HEK293 (cell line): ENCODE measurements around the gene CELSR1.

Experiments
- CTCF ChIA-PET: fragments of 350-600 bp; formaldehyde crosslinking; extraction: SDS; loops from one replicate; lab custom pipeline; 2021; ENCODE audit warnings: antibody characterized with exemption; lab: Yijun Ruan, JAX
- POLR2A ChIA-PET: fragments of 300-600 bp; formaldehyde crosslinking; extraction: SDS; loops from one replicate; lab custom pipeline; 2020; ENCODE audit warnings: antibody characterized with exemption, inconsistent platforms; lab: Yijun Ruan, JAX
- H3K27ac ChIP-seq: fragments of 200-500 bp; sonication (Bioruptor generic); 2 replicates; pipeline ENCODE4 v1.5.1; 2014; ENCODE audit warnings: low read depth, low read length, control low read depth, inconsistent platforms; ENCODE audit errors: extremely low read depth
- H3K36me3 ChIP-seq, 2 experiments: fragments of 200-500 bp in 1 of 2; sonication (Bioruptor generic) in 1 of 2; 1 replicate in 1 of 2; 2 replicates in 1 of 2; pipeline ENCODE4 v1.5.1; 2014 to 2017; ENCODE audit warnings: inconsistent platforms in 2 of 2, low read length in 2 of 2; ENCODE audit not compliant: control insufficient read depth in 2 of 2, insufficient read depth in 1 of 2
- H3K4me1 ChIP-seq: fragments of 200-500 bp; sonication (Bioruptor generic); 2 replicates; pipeline ENCODE4 v1.5.1; 2014; ENCODE audit warnings: mild to moderate bottlenecking, low read length, inconsistent platforms; ENCODE audit not compliant: control insufficient read depth, insufficient read depth
- H3K4me3 ChIP-seq: 2 replicates; pipeline ENCODE4 v1.5.1; 2011; ENCODE audit warnings: low read depth, mild to moderate bottlenecking, control low read depth, low read length, moderate library complexity
- H3K9me3 ChIP-seq: fragments of 200-500 bp; sonication (Bioruptor generic); 2 replicates; pipeline ENCODE4 v1.5.1; 2014; ENCODE audit warnings: low read depth, low read length, inconsistent platforms; ENCODE audit not compliant: control insufficient read depth, insufficient read depth
- ATF2 ChIP-seq: fragments of 450-650 bp; formaldehyde crosslinking; IDR thresholded peaks from 2 replicates; pipeline ENCODE4 v1.5.1; 2016; ENCODE audit warnings: missing biosample characterization, missing genetic modification characterization, low read depth
- KLF8 ChIP-seq: fragments of 450-650 bp; formaldehyde crosslinking; IDR thresholded peaks from 2 replicates; pipeline ENCODE4 v1.5.1; 2016; ENCODE audit warnings: missing biosample characterization, missing genetic modification characterization
- KLF9 ChIP-seq: fragments of 450-650 bp; formaldehyde crosslinking; IDR thresholded peaks from 2 replicates; pipeline ENCODE4 v1.5.1; 2016; ENCODE audit warnings: missing biosample characterization, missing genetic modification characterization, low read depth
- WT1 ChIP-seq: fragments of 450-650 bp; formaldehyde crosslinking; IDR thresholded peaks from 2 replicates; pipeline ENCODE4 v1.5.1; 2016; ENCODE audit warnings: missing biosample characterization, missing genetic modification characterization
- YY2 ChIP-seq: fragments of 450-650 bp; formaldehyde crosslinking; IDR thresholded peaks from 2 replicates; pipeline ENCODE4 v1.5.1; 2016; ENCODE audit warnings: missing biosample characterization, missing genetic modification characterization
- ZBTB1 ChIP-seq: fragments of 450-650 bp; formaldehyde crosslinking; IDR thresholded peaks from 2 replicates; pipeline ENCODE4 v1.5.1; 2016; ENCODE audit warnings: missing biosample characterization, missing genetic modification characterization
- ZBTB11 ChIP-seq: fragments of 450-650 bp; formaldehyde crosslinking; conservative IDR thresholded peaks from 2 replicates; pipeline ENCODE4 v1.5.1; 2016; ENCODE audit warnings: low read depth, missing biosample characterization, missing genetic modification characterization
- ZBTB17 ChIP-seq: fragments of 450-650 bp; formaldehyde crosslinking; IDR thresholded peaks from 2 replicates; pipeline ENCODE4 v1.5.1; 2016; ENCODE audit warnings: missing biosample characterization, missing genetic modification characterization
- ZBTB20 ChIP-seq: fragments of 450-650 bp; formaldehyde crosslinking; IDR thresholded peaks from 2 replicates; pipeline ENCODE4 v1.5.1; 2016; ENCODE audit warnings: missing biosample characterization, missing genetic modification characterization
- ZBTB48 ChIP-seq: fragments of 450-650 bp; formaldehyde crosslinking; IDR thresholded peaks from 2 replicates; pipeline ENCODE4 v1.5.1; 2016; ENCODE audit warnings: missing biosample characterization, missing genetic modification characterization
- ZBTB7A ChIP-seq: fragments of 450-650 bp; formaldehyde crosslinking; IDR thresholded peaks from 2 replicates; pipeline ENCODE4 v1.5.1; 2016; ENCODE audit warnings: low read depth, missing biosample characterization, missing genetic modification characterization
- ZEB2 ChIP-seq: fragments of 450-650 bp; formaldehyde crosslinking; IDR thresholded peaks from 2 replicates; pipeline ENCODE4 v1.5.1; 2016; ENCODE audit warnings: missing biosample characterization, missing genetic modification characterization
- ZFHX2 ChIP-seq: fragments of 450-650 bp; formaldehyde crosslinking; conservative IDR thresholded peaks from 2 replicates; pipeline ENCODE4 v1.5.1; 2016; ENCODE audit warnings: missing biosample characterization, missing genetic modification characterization
- ZIC2 ChIP-seq: fragments of 450-650 bp; formaldehyde crosslinking; IDR thresholded peaks from 2 replicates; pipeline ENCODE4 v1.5.1; 2016; ENCODE audit warnings: missing biosample characterization, missing genetic modification characterization
- ZNF16 ChIP-seq: fragments of 450-650 bp; formaldehyde crosslinking; IDR thresholded peaks from 2 replicates; pipeline ENCODE4 v1.5.1; 2016; ENCODE audit warnings: low read depth, missing biosample characterization, missing genetic modification characterization
- ZNF169 ChIP-seq: fragments of 450-650 bp; formaldehyde crosslinking; IDR thresholded peaks from 2 replicates; pipeline ENCODE4 v1.5.1; 2016; ENCODE audit warnings: missing biosample characterization, missing genetic modification characterization
- ZNF202 ChIP-seq: fragments of 450-650 bp; formaldehyde crosslinking; IDR thresholded peaks from 2 replicates; pipeline ENCODE4 v1.5.1; 2016; ENCODE audit warnings: missing biosample characterization, missing genetic modification characterization, borderline replicate concordance
- ZNF366 ChIP-seq: fragments of 450-650 bp; formaldehyde crosslinking; conservative IDR thresholded peaks from 2 replicates; pipeline ENCODE4 v1.5.1; 2016; ENCODE audit warnings: missing biosample characterization, missing genetic modification characterization
- ZNF488 ChIP-seq: fragments of 450-650 bp; formaldehyde crosslinking; IDR thresholded peaks from 2 replicates; pipeline ENCODE4 v1.5.1; 2016; ENCODE audit warnings: missing biosample characterization, missing genetic modification characterization
- ZNF513 ChIP-seq: fragments of 450-650 bp; IDR thresholded peaks from 2 replicates; pipeline ENCODE4 v1.5.1; 2018; ENCODE audit warnings: missing biosample characterization, missing genetic modification characterization
- ZNF518A ChIP-seq: fragments of 450-650 bp; formaldehyde crosslinking; conservative IDR thresholded peaks from 2 replicates; pipeline ENCODE4 v1.5.1; 2016; ENCODE audit warnings: low read depth, missing biosample characterization, missing genetic modification characterization
- ZNF561 ChIP-seq: fragments of 450-650 bp; IDR thresholded peaks from 2 replicates; pipeline ENCODE4 v1.5.1; 2018; ENCODE audit warnings: missing biosample characterization, missing genetic modification characterization, borderline replicate concordance
- ZNF600 ChIP-seq: fragments of 450-650 bp; formaldehyde crosslinking; IDR thresholded peaks from 2 replicates; pipeline ENCODE4 v1.5.1; 2016; ENCODE audit warnings: missing biosample characterization, missing genetic modification characterization
- ZSCAN5A ChIP-seq: fragments of 450-650 bp; formaldehyde crosslinking; IDR thresholded peaks from 2 replicates; pipeline ENCODE4 v1.5.1; 2016; ENCODE audit warnings: missing biosample characterization, missing genetic modification characterization

Gene CELSR1

GRCh38 chr22:46551321-46551720, 13.9 kb upstream of the CELSR1 start (continued):
- TF ChIP-seq ZNF518A (tag by site-specific recombination), result no peak
- TF ChIP-seq KLF8, result no peak
- TF ChIP-seq ZIC2, result no peak
- no peak for TF ChIP-seq ZBTB11 (tag by site-specific recombination)
- no peak for TF ChIP-seq ZNF561 (tag by site-specific recombination)
- TF ChIP-seq ZNF488 (tag by site-specific recombination), result no peak
- TF ChIP-seq ZBTB7A (tag by site-specific recombination), result no peak
- no peak for TF ChIP-seq ZNF16 (tag by site-specific recombination)

- CTCF ChIA-PET, result interaction anchor here (0.6 to 5.9 kb wide), 2 partner anchors 8 to 86 kb away, joined by 3 to 31 read pairs; no protein-coding TSS in a partner anchor
Measured at GRCh38 chr22:46549971-46550641, 12.7 kb upstream of the CELSR1 start.

GRCh38 chr22:46549563-46549840, 12.1 kb upstream of the CELSR1 start:
- Histone ChIP-seq H3K4me1 (no peaks in the 10 kb centered on the region), H3K27ac (no peak overlapping the region), H3K4me3 (no peak overlapping the region), H3K36me3 (no peaks in the 10 kb centered on the region), H3K9me3 (no peaks in the 10 kb centered on the region)
- ChIA-PET POLR2A (no interaction called here), CTCF (interaction anchor here (0.6 kb wide), 1 partner anchor 556 kb away, joined by 3 read pairs; no protein-coding TSS in a partner anchor)
- TF ChIP-seq ZNF513 (tag by site-specific recombination) (no peak), ZSCAN5A (tag by site-specific recombination) (no peak), YY2 (no peak), ZEB2 (tag by site-specific recombination) (no peak), ATF2 (tag by site-specific recombination) (no peak), ZNF366 (no peak), KLF9 (tag by site-specific recombination) (no peak), ZFHX2 (no peak)

More at GRCh38 chr22:46549971-46550641, 12.7 kb upstream of the CELSR1 start:
- no peak overlapping the region for H3K27ac ChIP-seq
- TF ChIP-seq ZNF600 (tag by site-specific recombination), result no peak
- no peak for TF ChIP-seq ZBTB48
- no peak for TF ChIP-seq ZNF169 (tag by site-specific recombination)
- no peak for TF ChIP-seq ZBTB1
- no peak for TF ChIP-seq ZBTB20 (tag by site-specific recombination)
- no peak for TF ChIP-seq ZBTB17 (tag by site-specific recombination)
- no peak for TF ChIP-seq ZNF202 (tag by site-specific recombination)
- no peak for TF ChIP-seq WT1 (tag by site-specific recombination)
- TF ChIP-seq, all 188 proteins: peak for 0
- H3K4me1 ChIP-seq, result no peaks in the 10 kb centered on the region
- POLR2A ChIA-PET, result no interaction called here
- no peak overlapping the region for H3K4me3 ChIP-seq
- no peaks in the 10 kb centered on the region for H3K36me3 ChIP-seq
- H3K9me3 ChIP-seq, result no peaks in the 10 kb centered on the region
